CD14-positive monocyte (primary cell): ENCODE results near the gene TJP3. TPM values are rescaled to one million over a fixed set of nuclear protein-coding genes. Genes with fewer than 3 reads are reported as not detected.

Source experiments
- DNase-seq, 3 donors: peaks; one replicate each; pipeline ENCODE4 v3.0.0-alpha.2; 2011 to 2022
- H2AFZ ChIP-seq: 2 replicates; pipeline ENCODE4 v1.6.0; 2012; ENCODE audit warnings: mild to moderate bottlenecking, low read depth, low read length, inconsistent platforms; ENCODE audit not compliant: insufficient read depth, poor library complexity, severe bottlenecking
- H3K27ac ChIP-seq, 2 donors: 1 replicate in 1 of 2; 2 replicates in 1 of 2; pipeline ENCODE4 v1.5.1; 2012 to 2013; ENCODE audit warnings: low read length in 2 of 2, control low read depth in 1 of 2, inconsistent platforms in 1 of 2, low read depth in 1 of 2, mild to moderate bottlenecking in 1 of 2
- H3K27me3 ChIP-seq, 2 donors: one replicate each; pipeline versions ENCODE4 v1.6.0 to v1.6.1; 2011 to 2013; ENCODE audit warnings: low read length in 2 of 2; ENCODE audit not compliant: control insufficient read depth in 2 of 2, insufficient read depth in 2 of 2
- H3K36me3 ChIP-seq, 2 donors: replicated peaks in 1 of 2; 1 replicate in 1 of 2; 2 replicates in 1 of 2; pipeline versions ENCODE4 v1.5.1 to v1.6.1; 2012 to 2013; ENCODE audit warnings: low read length in 2 of 2, control low read depth in 1 of 2, inconsistent platforms in 1 of 2, mild to moderate bottlenecking in 1 of 2; ENCODE audit not compliant: insufficient read depth in 2 of 2, control insufficient read depth in 1 of 2
- H3K4me1 ChIP-seq, 2 donors: 1 replicate in 1 of 2; 2 replicates in 1 of 2; pipeline versions ENCODE4 v1.5.1 to v1.6.1; 2012 to 2013; ENCODE audit warnings: low read length in 2 of 2, control low read depth in 1 of 2, inconsistent platforms in 1 of 2, mild to moderate bottlenecking in 1 of 2, moderate library complexity in 1 of 2; ENCODE audit not compliant: insufficient read depth in 2 of 2, control insufficient read depth in 1 of 2
- H3K4me2 ChIP-seq: replicated peaks from 2 replicates; pipeline ENCODE3; 2012; ENCODE audit warnings: low read length, moderate library complexity, mild to moderate bottlenecking; ENCODE audit not compliant: poor library complexity, severe bottlenecking; ENCODE audit errors: extremely low read depth
- H3K4me3 ChIP-seq, 3 experiments: fragments of 200-600 bp in 1 of 3; sonication (generic) in 1 of 3; replicated peaks in 1 of 3; 1 replicate in 2 of 3; 2 replicates in 1 of 3; pipeline ENCODE4 v1.5.1; 2011 to 2013; ENCODE audit warnings: low read length in 3 of 3, mild to moderate bottlenecking in 3 of 3, control low read depth in 2 of 3, low read depth in 2 of 3, inconsistent platforms in 1 of 3, moderate library complexity in 1 of 3
- H3K79me2 ChIP-seq: 2 replicates; pipeline ENCODE4 v1.6.0; 2012; ENCODE audit warnings: mild to moderate bottlenecking, control low read depth, inconsistent platforms, low read length, moderate library complexity; ENCODE audit not compliant: insufficient read depth
- H3K9ac ChIP-seq: 2 replicates; pipeline ENCODE4 v1.6.0; 2017; ENCODE audit warnings: low read length, mild to moderate bottlenecking; ENCODE audit not compliant: insufficient read depth, poor library complexity, severe bottlenecking
- H3K9me3 ChIP-seq, 2 donors: replicated peaks in 1 of 2; 1 replicate in 1 of 2; 2 replicates in 1 of 2; pipeline versions ENCODE4 v1.5.1 to v1.6.1; 2012 to 2013; ENCODE audit warnings: low read length in 2 of 2, control low read depth in 1 of 2; ENCODE audit not compliant: control insufficient read depth in 1 of 2, insufficient read depth in 1 of 2
- H4K20me1 ChIP-seq: 2 replicates; pipeline ENCODE4 v1.6.0; 2012; ENCODE audit warnings: mild to moderate bottlenecking, low read length, control low read depth, moderate library complexity; ENCODE audit not compliant: insufficient read depth
- H3K27ac Mint-ChIP-seq, 7 donors: one replicate each; pipeline ENCODE4 v1.8.0; 2020; ENCODE audit warnings: mild to moderate bottlenecking in 7 of 7, mixed read lengths in 7 of 7, moderate library complexity in 6 of 7, inconsistent platforms in 2 of 7
- H3K27me3 Mint-ChIP-seq, 3 donors: one replicate each; pipeline ENCODE4 v1.8.0; 2021 to 2022; ENCODE audit warnings: low read depth in 3 of 3, mild to moderate bottlenecking in 3 of 3, mixed read lengths in 3 of 3, moderate library complexity in 3 of 3, inconsistent platforms in 1 of 3
- H3K36me3 Mint-ChIP-seq, 2 donors: one replicate each; pipeline ENCODE4 v1.8.0; 2020; ENCODE audit warnings: mixed read lengths in 2 of 2, inconsistent platforms in 1 of 2, mild to moderate bottlenecking in 1 of 2
- H3K4me1 Mint-ChIP-seq: one replicate; pipeline ENCODE4 v1.8.0; 2020; ENCODE audit warnings: mild to moderate bottlenecking, mixed read lengths
- H3K4me3 Mint-ChIP-seq, 2 donors: one replicate each; pipeline ENCODE4 v1.8.0; 2020; ENCODE audit warnings: mild to moderate bottlenecking in 2 of 2, mixed read lengths in 2 of 2, moderate library complexity in 1 of 2
- H3K9me3 Mint-ChIP-seq, 7 donors: one replicate each; pipeline ENCODE4 v1.8.0; 2020 to 2022; ENCODE audit warnings: mixed read lengths in 7 of 7, mild to moderate bottlenecking in 6 of 7, moderate library complexity in 6 of 7, inconsistent platforms in 2 of 7
- CTCF ChIP-seq: fragments of 200-600 bp; IDR thresholded peaks from one replicate; pipeline ENCODE4 v1.8.0; 2022; ENCODE audit warnings: antibody characterized with exemption, mild to moderate bottlenecking
- WGBS: methylation state at CpG from one replicate; pipeline ENCODE4 v1.1.5; 2013; ENCODE audit warnings: missing lambda C conversion rate; ENCODE audit not compliant: insufficient coverage; 5-methylcytosine and 5-hydroxymethylcytosine counted together
- intact Hi-C, 2 donors: fragments of 100-400 bp; cut with micrococcal nuclease; formaldehyde crosslinking; loops; one replicate each; pipeline versions ENCODE4 v1.15.0 to v1.15.1; 2023
- polyA plus RNA-seq, 3 donors: library from polyadenylated mRNA; depleted of rRNA in 1 of 3; unstranded in 2 of 3; stranded (reverse) in 1 of 3; fragments of 300-500 nt in 2 of 3; fragments of >200 nt in 1 of 3; fragmentation: Illumina TruSeq in 2 of 3; gene quantifications; 1 replicate in 2 of 3; 2 replicates in 1 of 3; pipeline ENCODE4 v1.2.3, GENCODE V29; 2012 to 2021

Gene TJP3
- polyA plus RNA-seq, 3 donors, result 0.01 TPM; not detected in 2

GRCh38 chr19:3761382-3762129 lies 53.4 kb downstream of the TJP3 start, which contains the start of gene APBA3:
TSS of gene APBA3 (minus strand) at chr19:3761692. CDS start at chr19:3760264, 1,428 bp downstream.
- H3K9me3 ChIP-seq, result no peaks in the 10 kb centered on the region
- peaks cover 23 to 24% of the 10 kb centered on the region in 2 donors for H3K4me1 ChIP-seq

More at GRCh38 chr19:3761382-3762129, 53.4 kb downstream of the TJP3 start, which contains the start of gene APBA3:
- no peaks in the 10 kb centered on the region for H3K27me3 ChIP-seq
- H2AFZ ChIP-seq, result peak within 1 kb of the TSS; percentile 91
- peaks cover 12% of the 10 kb centered on the region for H3K79me2 ChIP-seq
- H3K4me2 ChIP-seq, result peak within 1 kb of the TSS; percentile 79
- peaks cover 14 to 24% of the 10 kb centered on the region in 2 donors for H3K36me3 ChIP-seq
- Mint-ChIP-seq H3K36me3 (peaks cover 8 to 46% of the 10 kb centered on the region in 2 donors), H3K4me3 (peak within 1 kb of the TSS; percentile 93 to 98), H3K27ac (peak within 1 kb of the TSS; percentile 99 to 100 (median 99)), H3K27me3 (peaks cover 0 to 3% (median 0%) of the 10 kb centered on the region in 3 donors), H3K9me3 (no peaks in the 10 kb centered on the region), H3K4me1 (peaks cover 19% of the 10 kb centered on the region)
- peak within 1 kb of the TSS; percentile 94 for H3K9ac ChIP-seq
- TF ChIP-seq CTCF, result peak; percentile 74
- peak within 1 kb of the TSS; percentile 52 to 95 (median 87) for H3K4me3 ChIP-seq
- peaks cover under 1% of the 10 kb centered on the region for H4K20me1 ChIP-seq
- intact Hi-C loops, result loop anchor here in 1 of 2 donors (5.0 kb wide), 1 partner anchor 61 kb away; no protein-coding TSS in a partner anchor
- under 1% methylated on average over 35 of the region's 45 CpGs for WGBS
- peak within 1 kb of the TSS; percentile 98 to 99 for H3K27ac ChIP-seq
- peak; percentile 88 to 92 (median 88) for DNase-seq
